GM19328 (cell line): Measurements from ENCODE around the gene MASP2.
"Not testable (repeated sequence)": the region's sequence is repeated elsewhere in the genome, so short reads cannot be mapped to it uniquely, and the experiment has no call there.

Experiments
- ATAC-seq: cut with Tn5 transposase; IDR thresholded peaks from one replicate; pipeline ENCODE4 v1.9.1; 2021; ENCODE audit warnings: mild to moderate bottlenecking, moderate library complexity; ENCODE audit not compliant: unreplicated experiment

MASP2 gene

GRCh38 chr1:10992004-10992403, 55.0 kb downstream of the MASP2 start:
- ATAC-seq = not testable (repeated sequence)

DNA sequence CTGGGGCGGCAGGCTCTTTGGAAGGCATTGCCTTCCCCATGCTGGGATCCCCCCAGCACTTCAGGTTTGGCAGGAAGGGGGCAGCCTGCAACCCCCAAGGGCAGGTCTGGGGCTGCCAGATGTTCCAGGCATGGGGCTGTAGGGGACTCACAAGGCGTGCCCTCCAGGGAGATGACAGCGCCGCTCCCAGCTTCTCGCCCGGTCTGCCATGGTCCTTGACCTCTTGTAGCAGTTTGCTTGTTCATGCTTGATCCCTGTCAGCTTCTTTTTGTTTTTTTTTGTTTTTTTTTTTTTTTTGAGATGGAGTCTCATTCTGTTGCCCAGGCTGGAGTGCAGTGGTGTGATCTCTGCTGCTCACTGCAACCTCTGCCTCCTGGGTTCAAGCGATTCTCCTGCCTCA, 56.2 kb downstream of the MASP2 start:
- ATAC-seq = no peak

GRCh38 chr1:10989920-10990516, 57.0 kb downstream of the MASP2 start:
- ATAC-seq = not testable (repeated sequence)

DNA sequence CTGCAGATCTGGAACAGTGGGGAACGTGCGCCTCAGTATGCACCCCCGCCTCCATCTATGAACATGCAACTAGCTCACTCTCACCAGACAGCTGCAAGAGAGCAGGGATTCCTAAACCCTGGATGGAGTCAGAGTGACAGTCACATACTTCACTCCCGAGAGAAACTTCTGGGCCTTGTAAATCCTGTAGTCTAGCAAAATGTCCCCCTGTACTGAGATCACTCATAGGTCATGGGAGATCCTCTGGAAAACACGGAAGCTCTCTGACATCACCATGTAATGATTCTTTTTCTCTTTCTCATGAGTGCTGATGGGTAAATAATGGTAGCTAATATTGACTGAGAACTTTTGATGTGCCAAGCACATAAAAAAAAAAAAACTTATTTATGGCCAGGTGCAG, 57.9 kb downstream of the MASP2 start:
- ATAC-seq = no peak

- no peak for ATAC-seq
Measured at GRCh38 chr1:10987840-10988417, 59.1 kb downstream of the MASP2 start.

GRCh38 chr1:10986525-10986890, 60.5 kb downstream of the MASP2 start:
- no peak for ATAC-seq

DNA sequence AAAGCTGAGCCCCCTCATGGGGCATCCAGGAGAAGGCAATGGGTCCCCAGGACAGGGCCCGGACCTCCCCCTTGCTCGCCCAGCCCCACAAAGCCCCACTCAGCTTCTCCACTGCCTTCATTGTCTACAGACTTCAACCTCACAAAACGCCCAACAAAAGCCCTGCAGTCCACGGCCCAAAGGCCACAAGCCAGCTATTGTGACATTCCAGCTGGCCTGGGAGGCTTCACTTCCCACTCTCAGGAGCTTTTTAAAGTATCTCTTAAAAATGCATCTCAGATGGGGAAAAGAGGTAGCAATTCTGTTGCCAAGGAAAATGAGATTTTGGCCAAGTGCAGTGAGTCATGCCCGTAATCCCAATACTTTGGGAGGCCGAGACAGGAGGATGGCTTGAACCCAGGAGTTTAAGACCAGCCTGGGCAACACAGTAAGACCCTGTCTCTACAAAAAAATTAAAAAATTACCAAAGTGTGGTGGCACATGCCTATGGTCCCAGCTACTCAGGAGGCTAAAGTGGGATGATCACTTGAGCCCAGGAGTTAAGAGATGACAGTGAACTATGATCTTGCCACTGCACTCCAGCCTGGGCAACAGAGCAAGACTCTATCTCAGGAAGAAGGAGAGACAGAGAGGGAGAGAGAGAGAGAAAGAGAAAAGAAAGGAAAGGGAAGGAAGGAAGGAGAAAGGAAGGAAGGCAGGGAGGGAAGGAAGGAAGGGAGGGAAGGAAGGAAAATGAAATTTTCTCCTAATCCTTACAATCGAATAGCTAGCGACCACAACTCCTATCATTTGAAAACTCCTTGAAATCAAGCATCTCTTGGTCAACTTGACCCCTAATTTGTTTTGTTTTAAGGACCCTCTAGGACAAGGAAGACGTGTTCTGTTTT, 66.0 kb downstream of the MASP2 start:
- ATAC-seq = no peak

GRCh38 chr1:10980094-10980577, 66.9 kb downstream of the MASP2 start:
- ATAC-seq = no peak

GRCh38 chr1:10979483-10979920, 67.5 kb downstream of the MASP2 start:
- no peak for ATAC-seq

- ATAC-seq = no peak
Measured at GRCh38 chr1:10978719-10979118, 68.3 kb downstream of the MASP2 start.
